ENCODE measurements around the gene GSTT4.
"Not testable (repeated sequence)": the region's sequence is repeated elsewhere in the genome, so short reads cannot be mapped to it uniquely, and the experiment has no call there.

The GSTT4 gene

DNA sequence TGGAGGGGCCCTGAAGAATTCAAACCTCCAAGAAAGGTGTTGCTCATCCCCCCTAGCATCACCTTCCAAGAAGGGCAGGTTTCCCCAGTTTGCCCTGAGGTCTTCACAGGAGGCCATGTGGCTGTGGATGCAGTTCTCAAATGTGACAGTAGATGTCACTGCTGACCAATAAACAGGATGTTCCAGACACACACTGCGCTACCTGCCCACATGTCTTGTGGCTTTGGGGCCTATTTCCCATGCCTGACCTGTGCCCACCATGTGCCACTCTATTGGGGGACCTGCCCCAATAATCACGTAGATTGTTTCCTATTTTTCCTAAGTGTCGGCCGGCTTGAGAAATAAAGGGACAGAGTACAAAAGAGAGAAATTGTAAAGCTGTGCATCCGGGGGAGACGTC, 20.8 kb downstream of the GSTT4 start:
- DNase-seq = peak; percentile 68

DNA sequence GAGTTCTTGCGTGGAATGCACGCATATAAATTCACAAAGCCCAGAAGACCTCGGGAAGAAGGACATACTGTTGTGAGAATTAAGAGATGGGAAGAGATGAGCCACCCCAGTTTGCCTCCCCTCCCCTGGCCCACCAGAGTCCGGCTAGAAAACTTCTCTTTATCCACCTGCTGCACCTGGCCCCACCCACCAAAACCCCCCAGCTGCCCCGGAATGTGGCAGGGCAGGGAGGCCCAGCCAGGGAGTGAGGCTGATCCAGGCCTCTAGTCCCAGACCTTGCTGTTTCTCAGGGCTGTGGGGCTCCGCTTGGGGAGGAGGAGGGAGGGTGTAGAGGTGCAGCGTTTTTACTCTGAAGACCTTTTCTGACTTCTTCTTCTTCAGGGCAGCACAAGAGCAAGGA, 24.7 kb downstream of the GSTT4 start:
- not testable (repeated sequence) for DNase-seq

DNA sequence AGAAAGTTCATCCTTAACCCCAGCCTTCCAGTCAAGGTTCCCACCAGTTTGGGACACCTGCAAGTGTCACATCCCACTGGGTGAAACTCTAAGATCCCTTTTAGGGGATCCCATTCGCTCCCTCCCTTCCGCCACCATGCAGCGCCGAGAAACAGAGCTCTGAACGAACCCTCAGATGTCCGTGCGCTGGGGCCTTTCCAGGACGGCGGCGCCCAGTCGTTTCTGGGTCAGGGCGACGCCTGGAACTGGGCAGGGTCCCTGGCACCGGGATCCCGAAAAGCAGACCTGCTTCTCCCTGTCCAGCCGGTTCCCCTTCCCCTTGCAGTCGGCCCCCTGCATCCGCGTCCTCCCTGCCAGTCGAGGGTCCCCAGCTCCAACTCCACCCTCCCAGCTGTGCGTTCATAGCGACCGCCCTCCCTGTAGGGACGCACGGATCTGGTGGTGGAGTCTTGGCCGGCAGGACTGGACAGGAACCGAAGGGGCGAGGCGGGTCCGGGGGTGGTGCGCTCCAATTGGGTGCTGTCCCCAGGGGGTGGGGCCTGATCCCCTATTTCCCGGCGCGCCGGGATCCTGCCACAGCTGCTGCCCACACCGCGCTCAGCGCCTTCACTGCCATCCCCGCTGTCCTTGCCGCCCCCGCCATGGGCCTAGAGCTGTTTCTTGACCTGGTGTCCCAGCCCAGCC, 25.6 kb downstream of the GSTT4 start, which contains the start of gene GSTT2:
GSTT2 (plus strand) TSS at position 578 of the 684 bp plus-strand sequence.
- not testable (repeated sequence) for DNase-seq

DNA sequence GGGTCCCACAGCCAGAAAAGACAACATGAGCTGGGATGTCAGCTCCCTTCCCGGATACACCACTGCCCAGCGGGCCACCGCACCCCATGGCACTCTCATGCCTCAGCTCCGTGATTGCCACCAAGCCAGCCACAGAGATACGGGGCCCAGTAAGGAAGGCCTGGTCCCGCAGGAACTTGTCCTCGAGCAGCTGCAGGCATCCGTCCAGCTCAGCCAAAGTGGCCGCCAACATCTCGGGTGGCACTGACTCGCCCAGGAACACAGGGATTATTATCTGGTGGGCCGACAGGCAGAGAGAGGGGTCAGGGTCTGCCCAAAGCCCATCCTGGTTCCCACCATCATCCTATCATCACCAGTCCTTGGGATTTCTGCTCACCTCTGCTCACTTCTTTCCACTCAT, 27.9 kb downstream of the GSTT4 start:
- not testable (repeated sequence) for DNase-seq

DNA sequence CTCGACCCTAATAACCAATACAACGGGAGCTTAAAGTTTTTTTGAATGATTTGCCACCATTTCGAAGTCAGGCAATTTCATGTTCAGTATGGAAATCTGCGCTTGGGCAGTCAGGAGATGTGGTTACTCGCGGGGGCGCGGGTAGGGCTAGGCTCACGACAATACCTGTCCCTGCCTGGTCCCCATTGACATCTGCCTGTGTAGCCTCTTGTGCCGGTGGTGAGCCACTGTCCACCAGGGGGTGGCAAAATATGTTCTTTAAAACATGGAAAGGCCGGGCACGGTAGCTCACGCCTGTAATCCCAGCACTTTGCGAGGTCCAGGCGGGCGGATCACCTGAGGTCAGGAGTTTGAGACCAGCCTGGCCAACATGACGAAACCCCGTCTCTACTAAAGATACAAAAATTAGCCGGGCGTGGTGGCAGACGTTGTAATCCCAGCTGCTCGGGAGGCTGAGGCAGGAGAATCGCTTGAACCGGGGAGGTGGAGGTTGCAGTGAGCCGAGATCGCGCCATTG, 30.4 kb downstream of the GSTT4 start:
- not testable (repeated sequence) for DNase-seq

DNA sequence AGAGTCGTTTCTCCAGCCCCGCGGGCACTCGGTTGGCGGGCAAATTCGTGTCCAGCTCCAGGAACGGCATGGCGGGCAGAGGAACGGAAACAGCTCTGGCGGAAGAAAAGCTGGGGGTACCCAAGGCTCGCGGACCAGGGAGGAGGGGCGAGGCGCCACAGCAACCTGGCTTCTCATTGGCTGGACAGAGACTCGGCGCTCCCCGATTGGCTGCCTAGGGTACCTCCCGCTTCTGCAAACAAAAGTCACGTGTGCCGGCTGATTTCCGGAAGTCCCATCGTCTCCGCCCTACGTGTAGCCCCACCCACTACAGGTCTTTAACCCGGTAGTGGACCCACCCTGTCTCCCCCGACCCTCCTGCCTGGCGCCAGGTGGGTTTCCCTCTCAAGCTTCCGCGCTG, 30.9 kb downstream of the GSTT4 start, which contains the start of gene DDT:
DDT (minus strand) TSS at position 97 of the 400 bp plus-strand sequence; CDS start at position 70, 27 bp downstream.
- not testable (repeated sequence) for DNase-seq

DNA sequence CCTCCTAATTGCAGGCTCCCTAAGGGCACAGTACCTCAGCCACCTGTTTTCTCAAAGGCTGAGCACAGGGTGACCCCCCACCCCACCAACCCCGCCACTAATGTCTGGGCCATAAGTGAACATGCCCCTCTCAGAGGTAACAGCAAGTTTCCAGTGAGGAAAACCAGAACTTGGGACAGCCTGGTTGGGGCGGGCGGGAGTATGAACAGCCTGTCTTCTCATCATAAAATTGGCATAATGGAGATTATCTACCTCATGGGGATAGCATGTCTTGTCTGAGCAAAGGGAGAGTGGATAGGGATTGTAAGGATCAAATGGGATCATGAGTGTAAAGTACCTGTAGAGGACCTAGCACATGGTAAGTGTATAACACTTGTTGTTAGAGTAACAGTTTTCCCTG, 33.3 kb downstream of the GSTT4 start:
- not testable (repeated sequence) for DNase-seq

DNA sequence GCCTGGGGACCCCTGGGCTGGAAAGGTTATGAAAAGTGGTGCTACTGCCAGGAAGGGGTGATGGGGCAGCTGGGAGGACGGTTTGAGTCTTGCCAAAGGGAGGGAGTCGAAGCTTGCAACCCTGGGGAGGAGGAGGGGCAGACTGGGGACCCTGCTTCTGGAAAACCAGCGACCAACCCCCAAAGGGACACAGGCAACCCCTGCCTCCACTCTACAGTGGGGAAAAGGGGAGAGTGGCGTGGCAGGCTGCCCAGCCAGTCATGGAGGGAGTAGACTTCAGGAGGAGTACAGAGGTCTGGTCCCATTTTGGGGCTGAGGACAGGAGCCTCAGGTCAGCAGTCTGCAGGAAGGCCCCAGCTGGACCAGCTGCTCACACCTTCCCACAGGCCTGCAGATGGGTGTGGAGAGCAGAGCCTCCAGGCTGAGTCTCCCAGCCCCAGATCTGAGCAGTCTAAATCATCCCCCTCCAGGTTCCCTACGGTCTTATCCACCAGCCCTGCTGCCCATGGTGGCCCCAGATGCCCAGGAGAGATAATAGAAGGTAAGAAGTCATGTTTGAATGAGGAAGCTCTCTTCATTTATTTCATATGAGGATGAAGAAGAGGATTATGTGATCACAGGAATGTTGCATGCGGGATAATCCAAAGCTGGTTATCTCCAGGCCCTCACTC, 34.3 kb downstream of the GSTT4 start:
- DNase-seq = no peak

DNA sequence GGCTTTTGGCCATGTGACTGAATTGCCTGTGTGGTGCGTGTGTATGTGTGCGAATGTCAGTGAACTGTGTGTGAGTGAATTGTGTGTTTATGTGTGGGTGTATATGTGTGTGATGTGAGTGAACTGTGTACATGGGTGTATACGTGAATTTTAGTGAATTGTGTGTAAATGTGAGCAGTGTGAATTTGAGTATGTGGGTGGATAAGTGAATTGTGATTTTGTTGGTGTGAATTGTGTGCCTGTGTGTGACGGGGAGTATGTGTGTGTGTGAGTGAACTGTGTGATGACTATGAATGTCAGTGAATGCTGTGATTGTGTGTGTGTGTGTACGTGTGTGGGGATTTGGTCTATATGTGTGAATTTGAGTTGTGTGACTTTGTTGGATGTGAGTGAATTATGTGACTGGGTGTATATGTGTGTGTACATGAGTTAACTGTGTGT, 35.0 kb downstream of the GSTT4 start:
- DNase-seq = no peak

DNA sequence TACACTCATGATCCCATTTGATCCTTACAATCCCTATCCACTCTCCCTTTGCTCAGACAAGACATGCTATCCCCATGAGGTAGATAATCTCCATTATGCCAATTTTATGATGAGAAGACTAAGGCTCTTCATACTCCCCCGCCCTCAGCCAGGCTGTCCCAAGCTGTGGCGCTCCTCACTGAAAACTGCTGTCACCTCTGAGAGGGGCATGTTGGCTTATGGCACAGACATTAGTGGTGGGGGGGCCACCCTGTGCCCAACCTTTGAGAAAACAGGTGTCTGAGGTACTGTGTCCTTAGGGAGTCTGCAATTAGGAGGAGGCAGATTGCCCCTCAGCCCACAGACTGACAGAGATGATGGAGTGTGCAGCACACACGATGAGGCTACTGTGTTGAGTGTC, 36.2 kb downstream of the GSTT4 start:
- no peak for DNase-seq

DNA sequence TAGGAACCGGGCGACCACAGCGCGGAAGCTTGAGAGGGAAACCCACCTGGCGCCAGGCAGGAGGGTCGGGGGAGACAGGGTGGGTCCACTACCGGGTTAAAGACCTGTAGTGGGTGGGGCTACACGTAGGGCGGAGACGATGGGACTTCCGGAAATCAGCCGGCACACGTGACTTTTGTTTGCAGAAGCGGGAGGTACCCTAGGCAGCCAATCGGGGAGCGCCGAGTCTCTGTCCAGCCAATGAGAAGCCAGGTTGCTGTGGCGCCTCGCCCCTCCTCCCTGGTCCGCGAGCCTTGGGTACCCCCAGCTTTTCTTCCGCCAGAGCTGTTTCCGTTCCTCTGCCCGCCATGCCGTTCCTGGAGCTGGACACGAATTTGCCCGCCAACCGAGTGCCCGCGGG, 38.7 kb downstream of the GSTT4 start, which contains the start of gene DDTL:
DDTL (plus strand) TSS at position 321 of the 400 bp plus-strand sequence; CDS start at position 348, 27 bp downstream.
- not testable (repeated sequence) for DNase-seq

DNA sequence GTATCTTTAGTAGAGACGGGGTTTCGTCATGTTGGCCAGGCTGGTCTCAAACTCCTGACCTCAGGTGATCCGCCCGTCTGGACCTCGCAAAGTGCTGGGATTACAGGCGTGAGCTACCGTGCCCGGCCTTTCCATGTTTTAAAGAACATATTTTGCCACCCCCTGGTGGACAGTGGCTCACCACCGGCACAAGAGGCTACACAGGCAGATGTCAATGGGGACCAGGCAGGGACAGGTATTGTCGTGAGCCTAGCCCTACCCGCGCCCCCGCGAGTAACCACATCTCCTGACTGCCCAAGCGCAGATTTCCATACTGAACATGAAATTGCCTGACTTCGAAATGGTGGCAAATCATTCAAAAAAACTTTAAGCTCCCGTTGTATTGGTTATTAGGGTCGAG, 39.2 kb downstream of the GSTT4 start:
- not testable (repeated sequence) for DNase-seq

DNA sequence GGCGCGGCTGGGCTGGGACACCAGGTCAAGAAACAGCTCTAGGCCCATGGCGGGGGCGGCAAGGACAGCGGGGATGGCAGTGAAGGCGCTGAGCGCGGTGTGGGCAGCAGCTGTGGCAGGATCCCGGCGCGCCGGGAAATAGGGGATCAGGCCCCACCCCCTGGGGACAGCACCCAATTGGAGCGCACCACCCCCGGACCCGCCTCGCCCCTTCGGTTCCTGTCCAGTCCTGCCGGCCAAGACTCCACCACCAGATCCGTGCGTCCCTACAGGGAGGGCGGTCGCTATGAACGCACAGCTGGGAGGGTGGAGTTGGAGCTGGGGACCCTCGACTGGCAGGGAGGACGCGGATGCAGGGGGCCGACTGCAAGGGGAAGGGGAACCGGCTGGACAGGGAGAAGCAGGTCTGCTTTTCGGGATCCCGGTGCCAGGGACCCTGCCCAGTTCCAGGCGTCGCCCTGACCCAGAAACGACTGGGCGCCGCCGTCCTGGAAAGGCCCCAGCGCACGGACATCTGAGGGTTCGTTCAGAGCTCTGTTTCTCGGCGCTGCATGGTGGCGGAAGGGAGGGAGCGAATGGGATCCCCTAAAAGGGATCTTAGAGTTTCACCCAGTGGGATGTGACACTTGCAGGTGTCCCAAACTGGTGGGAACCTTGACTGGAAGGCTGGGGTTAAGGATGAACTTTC, 44.0 kb downstream of the GSTT4 start, which contains the start of gene GSTT2B:
GSTT2B (minus strand) TSS at position 112 of the 688 bp plus-strand sequence; CDS start at position 48, 64 bp downstream.
- not testable (repeated sequence) for DNase-seq

DNA sequence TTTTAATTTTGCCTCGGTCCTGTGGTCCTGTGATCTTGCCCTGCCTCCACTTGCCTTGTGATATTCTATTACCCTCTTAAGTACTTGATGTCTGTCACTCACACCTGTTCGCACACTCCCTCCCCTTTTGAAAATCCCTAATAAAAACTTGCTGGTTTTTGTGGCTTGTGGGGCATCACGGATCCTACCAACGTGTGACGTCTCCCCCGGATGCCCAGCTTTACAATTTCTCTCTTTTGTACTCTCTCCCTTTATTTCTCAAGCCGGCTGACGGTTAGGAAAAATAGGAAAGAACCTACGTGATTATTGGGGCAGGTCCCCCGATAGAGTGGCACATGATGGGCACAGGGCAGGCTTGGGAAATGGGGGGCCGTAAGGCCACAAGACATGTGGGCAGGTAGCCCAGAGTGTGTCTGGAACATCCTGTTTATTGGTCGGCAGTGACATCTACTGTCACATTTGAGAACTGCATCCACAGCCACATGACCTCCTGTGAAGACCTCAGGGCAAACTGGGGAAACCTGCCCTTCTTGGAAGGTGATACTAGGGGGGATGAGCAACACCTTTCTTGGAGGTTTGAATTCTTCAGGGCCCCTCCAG, 48.9 kb downstream of the GSTT4 start:
- peak; percentile 74 for DNase-seq

DNA sequence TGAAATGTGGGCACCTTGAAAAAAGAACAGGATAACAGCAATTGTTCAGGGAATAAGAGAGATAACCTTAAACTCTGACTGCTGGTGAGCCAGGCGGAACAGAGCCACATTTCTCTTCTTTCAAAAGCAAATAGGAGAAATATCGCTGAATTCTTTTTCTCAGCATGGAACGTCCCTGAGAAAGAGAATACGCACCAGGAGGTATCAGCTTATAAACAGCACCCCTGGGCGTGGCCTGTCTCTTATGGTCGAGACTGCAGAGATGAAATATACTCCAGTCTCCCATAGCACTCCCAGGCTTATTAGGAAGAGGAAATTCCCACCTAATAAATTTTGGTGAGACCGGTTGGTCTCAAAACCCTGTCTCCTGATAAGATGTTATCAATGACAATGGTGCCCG, 49.4 kb downstream of the GSTT4 start:
- not testable (repeated sequence) for DNase-seq

DNA sequence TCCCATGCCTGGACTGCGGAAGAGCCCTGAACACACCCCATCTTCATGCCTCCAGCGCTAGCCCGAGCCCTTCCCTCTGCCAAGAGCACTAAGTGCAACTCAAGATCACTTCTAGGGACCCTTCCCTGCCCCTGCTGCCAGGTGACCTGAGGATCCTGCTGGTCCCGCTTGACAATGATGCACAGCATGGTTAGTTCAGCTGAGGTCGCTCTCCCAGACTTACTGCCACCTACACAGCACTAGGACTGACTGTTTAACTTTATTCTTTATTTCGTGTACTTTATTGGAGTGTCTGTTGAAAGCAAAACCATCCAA, 50.3 kb downstream of the GSTT4 start:
- not testable (repeated sequence) for DNase-seq

DNA sequence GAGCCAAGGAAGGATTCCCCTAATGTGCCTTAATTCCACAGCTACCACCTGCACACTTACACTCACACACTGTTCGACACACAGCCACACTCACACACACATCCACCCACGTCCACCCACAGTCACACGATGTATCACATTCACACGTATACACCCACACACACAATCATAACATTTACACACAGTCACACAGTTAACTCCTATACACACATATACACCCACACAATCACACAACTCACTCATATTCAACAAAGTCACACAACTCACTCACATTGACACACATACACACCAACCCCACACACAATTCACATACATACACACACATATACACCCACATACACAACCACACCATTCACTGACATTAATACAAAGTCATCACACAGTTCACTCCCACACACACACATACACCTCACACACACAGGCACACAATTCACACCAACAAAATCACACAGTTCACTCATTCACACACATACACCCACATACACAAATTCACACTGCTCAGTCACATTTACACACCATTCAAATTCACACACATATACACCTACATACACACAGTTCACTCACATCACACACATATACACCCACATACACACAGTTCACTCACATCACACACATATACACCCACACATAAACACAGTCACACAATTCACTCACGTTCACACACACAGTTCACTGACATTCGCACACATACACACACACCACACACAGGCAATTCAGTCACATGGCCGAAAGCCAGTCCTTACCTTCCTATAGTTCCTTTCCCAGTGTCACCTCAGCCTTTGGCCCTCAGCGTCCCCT, 50.9 kb downstream of the GSTT4 start:
- not testable (repeated sequence) for DNase-seq

DNA sequence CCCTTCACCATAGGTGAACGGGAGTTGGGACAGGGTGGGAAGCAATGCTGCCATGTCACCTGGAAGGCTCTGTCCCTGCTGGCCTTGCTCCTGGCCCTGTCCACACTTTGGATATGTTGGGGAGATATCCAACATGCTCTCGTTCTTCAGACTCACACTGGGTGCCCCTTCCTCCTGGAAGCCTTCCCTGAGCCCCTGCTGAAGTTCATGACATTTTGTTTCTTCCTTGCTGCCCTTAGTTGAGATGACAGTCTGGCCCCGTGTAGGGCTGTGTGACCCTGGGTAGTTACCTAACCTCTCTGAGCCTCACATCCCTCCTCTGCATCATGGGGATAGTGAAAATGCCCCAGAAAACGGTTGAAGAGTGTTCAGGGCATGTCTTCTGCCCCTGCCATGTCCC, 51.8 kb downstream of the GSTT4 start:
- not testable (repeated sequence) for DNase-seq

DNA sequence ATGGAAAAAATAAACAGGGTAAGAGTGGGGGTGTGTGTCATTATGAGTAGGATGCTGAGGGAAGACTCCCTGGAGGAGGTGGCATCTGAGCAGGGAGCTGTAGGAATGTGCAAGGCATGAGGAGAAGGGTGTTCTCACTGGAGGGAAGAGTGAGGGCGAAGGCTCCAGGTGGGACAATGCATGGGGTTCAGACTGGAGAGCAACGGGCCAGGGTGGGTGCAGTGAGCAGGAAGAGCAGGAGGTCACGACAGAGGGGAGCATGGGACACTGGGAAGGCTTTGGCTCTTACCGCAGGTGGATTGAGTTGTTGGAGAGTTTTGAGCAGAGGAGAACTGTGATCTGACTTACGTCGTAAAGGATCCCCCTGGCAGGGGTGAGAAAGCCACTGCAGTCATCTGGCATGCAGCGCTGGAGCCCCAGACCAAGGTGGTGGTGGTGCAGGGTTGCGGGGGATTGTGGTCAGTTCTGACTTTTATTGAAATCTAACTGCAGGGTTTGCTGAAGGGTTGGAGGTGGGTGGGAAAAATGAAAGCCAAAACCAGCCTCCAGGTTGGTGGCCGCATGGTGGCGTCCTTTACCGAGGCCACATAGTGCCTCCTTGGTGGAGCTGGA, 52.4 kb downstream of the GSTT4 start:
- not testable (repeated sequence) for DNase-seq

DNA sequence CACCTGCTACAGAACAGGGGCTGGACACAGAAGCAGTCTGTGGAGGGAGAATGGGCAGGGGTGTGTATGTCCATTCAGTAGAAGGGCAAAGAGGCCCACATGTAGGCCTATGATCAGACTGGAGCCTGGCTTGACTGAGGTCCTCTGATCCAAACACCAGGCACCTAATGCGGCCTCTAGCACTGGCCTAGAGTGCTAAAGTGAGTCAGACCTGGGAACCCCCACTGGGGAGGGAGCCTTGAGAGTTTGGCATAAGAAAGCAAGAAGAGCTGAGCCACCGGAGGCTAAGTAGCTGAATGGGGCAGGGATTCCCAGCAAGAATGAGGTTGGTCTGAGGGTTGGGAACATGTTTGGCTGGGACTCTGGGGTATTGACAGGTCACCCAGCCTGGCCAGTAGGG, 53.9 kb downstream of the GSTT4 start:
- not testable (repeated sequence) for DNase-seq

DNA sequence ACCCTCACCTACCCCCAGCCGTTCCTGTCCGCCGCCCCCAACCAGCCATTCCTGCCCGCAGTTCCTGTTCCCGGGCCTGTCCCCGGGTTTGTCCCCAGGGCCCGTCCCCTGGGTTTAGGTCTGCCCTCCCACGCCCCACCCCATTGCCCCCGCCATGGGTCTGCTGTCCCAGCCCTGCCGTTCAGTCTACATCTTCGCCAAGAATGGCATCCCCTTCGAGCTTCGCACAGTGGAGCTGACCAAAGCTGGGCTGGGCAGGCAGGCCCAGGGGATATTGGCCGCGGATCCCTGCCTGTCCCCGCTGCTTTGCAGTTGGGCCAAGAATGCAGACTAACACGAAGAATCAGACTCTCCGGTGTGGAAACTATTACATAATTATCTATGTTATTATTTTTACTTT, 55.5 kb downstream of the GSTT4 start:
- DNase-seq = not testable (repeated sequence)

All from activated naive CD4-positive, alpha-beta T cell treated with anti-CD3 and anti-CD28 coated beads, Interleukin-2, amount 50 U/mL, for 16 hours (primary cell).